ENCODE results near the gene TMPRSS6.

DNA sequence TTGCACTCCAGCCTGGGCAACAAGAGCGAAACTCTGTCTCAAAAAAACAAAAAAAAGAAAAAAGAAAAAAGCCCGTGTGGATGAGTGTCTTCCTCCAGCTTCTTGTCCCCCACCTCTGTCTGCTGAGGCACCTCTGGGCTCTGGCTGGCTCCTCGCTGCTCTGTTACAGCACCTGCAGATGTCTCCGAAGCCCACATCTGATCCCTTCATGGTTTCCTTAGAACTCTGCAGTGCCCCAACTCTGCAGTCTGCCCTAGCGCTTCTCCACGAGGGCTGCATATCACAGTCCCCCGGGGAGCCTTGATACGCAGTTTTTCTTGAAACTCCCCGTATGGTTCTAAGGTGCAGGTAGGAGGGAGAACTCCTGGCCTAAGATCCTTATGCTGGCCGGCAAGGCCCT lies 42.1 kb downstream of the TMPRSS6 start:
- TF ChIP-seq, protein P1, sequence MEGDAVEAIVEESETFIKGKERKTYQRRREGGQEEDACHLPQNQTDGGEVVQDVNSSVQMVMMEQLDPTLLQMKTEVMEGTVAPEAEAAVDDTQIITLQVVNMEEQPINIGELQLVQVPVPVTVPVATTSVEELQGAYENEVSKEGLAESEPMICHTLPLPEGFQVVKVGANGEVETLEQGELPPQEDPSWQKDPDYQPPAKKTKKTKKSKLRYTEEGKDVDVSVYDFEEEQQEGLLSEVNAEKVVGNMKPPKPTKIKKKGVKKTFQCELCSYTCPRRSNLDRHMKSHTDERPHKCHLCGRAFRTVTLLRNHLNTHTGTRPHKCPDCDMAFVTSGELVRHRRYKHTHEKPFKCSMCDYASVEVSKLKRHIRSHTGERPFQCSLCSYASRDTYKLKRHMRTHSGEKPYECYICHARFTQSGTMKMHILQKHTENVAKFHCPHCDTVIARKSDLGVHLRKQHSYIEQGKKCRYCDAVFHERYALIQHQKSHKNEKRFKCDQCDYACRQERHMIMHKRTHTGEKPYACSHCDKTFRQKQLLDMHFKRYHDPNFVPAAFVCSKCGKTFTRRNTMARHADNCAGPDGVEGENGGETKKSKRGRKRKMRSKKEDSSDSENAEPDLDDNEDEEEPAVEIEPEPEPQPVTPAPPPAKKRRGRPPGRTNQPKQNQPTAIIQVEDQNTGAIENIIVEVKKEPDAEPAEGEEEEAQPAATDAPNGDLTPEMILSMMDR (IDR thresholded peaks at IDR 0.05), result no peak
- no peak for TF ChIP-seq POLR2A (IDR thresholded peaks at IDR 0.05)

Data from right lobe of liver (tissue), 4 donors.